Endothelial cell of umbilical vein (primary cell): ENCODE data around the gene SPRED1. TPM values are rescaled to one million over a fixed set of nuclear protein-coding genes. Genes with fewer than 3 reads are reported as not detected.

Source experiments
- BruUV-seq: library from RNA; stranded (reverse); fragments of 400-500 nt; replicated peaks from 2 replicates; lab custom pipeline; 2021; lab: Mats Ljungman, UMichigan
- CTCF ChIA-PET: fragments of 300-600, 350-600 bp; sonication (Branson Sonifier 250); formaldehyde crosslinking; loops from one replicate; lab custom pipeline; 2021; ENCODE audit warnings: antibody characterized with exemption, inconsistent platforms; lab: Charles Lee
- POLR2A ChIA-PET: fragments of 300-600, 350-600 bp; sonication (Branson Sonifier 250); formaldehyde crosslinking; loops from one replicate; lab custom pipeline; 2021; ENCODE audit warnings: antibody characterized with exemption, inconsistent platforms; lab: Charles Lee
- DNase-seq: peaks from one replicate; pipeline ENCODE4 v3.0.0-alpha.2; 2011; ENCODE audit warnings: low read depth, low spot score
- FAIRE-seq: peaks from 2 replicates; lab custom pipeline; 2011; peaks lifted over from hg19 to GRCh38; lab: Jason Lieb, UNC
- H2AFZ ChIP-seq: 2 replicates; pipeline ENCODE4 v1.6.0; 2012; ENCODE audit warnings: low read depth, low read length, control low read depth, inconsistent platforms
- H3K27ac ChIP-seq: 2 replicates; pipeline ENCODE4 v1.5.1; 2011; ENCODE audit warnings: low read depth, mild to moderate bottlenecking, control low read depth, low read length, moderate library complexity; ENCODE audit not compliant: insufficient read depth
- H3K27me3 ChIP-seq, 2 experiments: 2 replicates each; pipeline versions ENCODE4 v1.6.0 to v1.6.1; 2011; ENCODE audit warnings: low read length in 2 of 2, mixed read lengths in 1 of 2; ENCODE audit not compliant: control insufficient read depth in 2 of 2, insufficient read depth in 2 of 2
- H3K36me3 ChIP-seq, 2 experiments: 2 replicates in 1 of 2; 3 replicates in 1 of 2; pipeline ENCODE4 v1.5.1; 2011; ENCODE audit warnings: low read length in 2 of 2, mild to moderate bottlenecking in 1 of 2, moderate library complexity in 1 of 2; ENCODE audit not compliant: control insufficient read depth in 2 of 2, insufficient read depth in 2 of 2; ENCODE audit errors: extremely low read depth in 1 of 2
- H3K4me1 ChIP-seq: 3 replicates; pipeline ENCODE4 v1.5.1; 2011; ENCODE audit warnings: mild to moderate bottlenecking, low read length; ENCODE audit not compliant: control insufficient read depth, insufficient read depth; ENCODE audit errors: extremely low read depth
- H3K4me2 ChIP-seq: 2 replicates; pipeline ENCODE4 v1.6.1; 2011; ENCODE audit warnings: low read length, control low read depth, mixed read lengths; ENCODE audit not compliant: insufficient read depth
- H3K4me3 ChIP-seq, 3 experiments: fragments of 200-600 bp in 1 of 3; sonication (generic), shearing (Covaris generic) in 1 of 3; replicated peaks in 1 of 3; 2 replicates each; pipeline ENCODE4 v1.5.1; 2011 to 2016; ENCODE audit warnings: control low read depth in 3 of 3, low read length in 3 of 3, mild to moderate bottlenecking in 2 of 3, inconsistent platforms in 1 of 3, low read depth in 1 of 3, moderate library complexity in 1 of 3; ENCODE audit not compliant: insufficient read depth in 1 of 3
- H3K79me2 ChIP-seq: 2 replicates; pipeline ENCODE4 v1.6.0; 2012; ENCODE audit warnings: low read length, inconsistent platforms; ENCODE audit not compliant: control insufficient read depth, insufficient read depth
- H3K9ac ChIP-seq: replicated peaks from 2 replicates; pipeline ENCODE3; 2011; ENCODE audit warnings: low read length, control low read depth; ENCODE audit not compliant: insufficient read depth; ENCODE audit errors: extremely low read depth
- H3K9me1 ChIP-seq: replicated peaks from 3 replicates; pipeline ENCODE4 v1.6.0; 2011; ENCODE audit warnings: mild to moderate bottlenecking, low read length; ENCODE audit not compliant: control insufficient read depth, insufficient read depth; ENCODE audit errors: extremely low read depth
- H3K9me3 ChIP-seq: replicated peaks from 2 replicates; pipeline ENCODE4 v1.5.1; 2012; ENCODE audit warnings: low read length, inconsistent platforms; ENCODE audit not compliant: control insufficient read depth, insufficient read depth
- H4K20me1 ChIP-seq: replicated peaks from 2 replicates; pipeline ENCODE3; 2011; ENCODE audit warnings: mild to moderate bottlenecking, low read length; ENCODE audit not compliant: control insufficient read depth, insufficient read depth; ENCODE audit errors: extremely low read depth
- CTCF ChIP-seq, 2 donors: IDR thresholded peaks; 1 replicate in 1 of 2; 2 replicates in 1 of 2; pipeline ENCODE4 v1.5.1; 2011; ENCODE audit warnings: low read length in 2 of 2, mild to moderate bottlenecking in 2 of 2, moderate library complexity in 2 of 2, control low read depth in 1 of 2, inconsistent platforms in 1 of 2, low read depth in 1 of 2; ENCODE audit not compliant: insufficient read depth in 1 of 2; ENCODE audit errors: extremely low read depth in 1 of 2
- EZH2 ChIP-seq: IDR thresholded peaks from 2 replicates; pipeline ENCODE4 v1.6.1; 2012; ENCODE audit warnings: borderline replicate concordance, low read depth, mild to moderate bottlenecking, moderate library complexity, low read length, inconsistent platforms; ENCODE audit not compliant: severe bottlenecking
- FOS ChIP-seq: IDR thresholded peaks from 2 replicates; pipeline ENCODE4 v1.6.1; 2011; ENCODE audit warnings: mild to moderate bottlenecking, low read length, moderate library complexity, borderline replicate concordance; ENCODE audit not compliant: insufficient read depth
- GATA2 ChIP-seq: IDR thresholded peaks from 2 replicates; pipeline ENCODE4 v1.7.0; 2011; ENCODE audit warnings: low read depth, mild to moderate bottlenecking, moderate library complexity, mixed read lengths, low read length; ENCODE audit not compliant: insufficient read length, insufficient read depth
- MYC ChIP-seq: IDR thresholded peaks from one replicate; pipeline ENCODE4 v1.6.1; 2011; ENCODE audit warnings: mild to moderate bottlenecking, low read depth, low read length
- POLR2A ChIP-seq: IDR thresholded peaks from 2 replicates; pipeline ENCODE4 v1.6.1; 2012; ENCODE audit warnings: low read depth, mild to moderate bottlenecking, control low read depth, low read length
- POLR2AphosphoS5 ChIP-seq: IDR thresholded peaks from 2 replicates; pipeline ENCODE4 v1.6.1; 2012; ENCODE audit warnings: low read depth, mild to moderate bottlenecking, control low read depth, low read length, moderate library complexity; ENCODE audit not compliant: insufficient read depth
- dilution Hi-C: fragments of 300-500 bp; cut with MboI; formaldehyde crosslinking; loops from one replicate; pipeline ENCODE4 v1.15.0; 2019; ENCODE audit warnings: low sequenced_read_pairs; ENCODE audit not compliant: extremely low pct_ligation_motif_present
- intact Hi-C: fragments of 100-400 bp; cut with micrococcal nuclease; formaldehyde crosslinking; loops from one replicate; pipeline ENCODE4 v1.10.0; 2022
- polyA plus RNA-seq, 4 experiments: library from polyadenylated mRNA; depleted of rRNA in 3 of 4; stranded (reverse) in 3 of 4; unstranded in 1 of 4; fragments of >200 nt; gene quantifications; 2 replicates each; pipeline versions ENCODE4 v1.2.1 to v1.2.3, GENCODE V29; 2011 to 2012; ENCODE audit warnings: missing spikeins in 1 of 4
- total RNA-seq: library from RNA; stranded (reverse); gene quantifications from 2 replicates; pipeline ENCODE4 v1.2.3, GENCODE V29; 2021

The SPRED1 gene
- total and polyA plus RNA-seq, 2 donors (not counting 3 experiments of a cell fraction or from before 2014, with no cell fraction given), result 1.3 to 10.7 TPM

- no peak overlapping the region for H3K27ac ChIP-seq
- CTCF ChIA-PET, result interaction anchor here (1.1 to 1.5 kb wide), 4 partner anchors 29 to 272 kb away, joined by 3 to 4 read pairs (median 4); no protein-coding TSS in a partner anchor
- no peak overlapping the region for H3K4me2 ChIP-seq
Measured at GRCh38 chr15:38267421-38268022, 14.9 kb downstream of the SPRED1 start.

More at GRCh38 chr15:38267421-38268022, 14.9 kb downstream of the SPRED1 start:
- DNase-seq (no peak), FAIRE-seq (no peak)
- no peaks in the 10 kb centered on the region for H3K36me3 ChIP-seq
- POLR2A ChIA-PET, result no interaction called here
- no peak overlapping the region for H2AFZ ChIP-seq
- peaks cover 96% of the 10 kb centered on the region for H3K79me2 ChIP-seq
- no peaks in the 10 kb centered on the region for H3K9me1 ChIP-seq
- H3K4me3 ChIP-seq, result no peak overlapping the region
- no peaks in the 10 kb centered on the region for H3K4me1 ChIP-seq
- dilution Hi-C loops, result no loop called here
- no peak overlapping the region for H3K9ac ChIP-seq
- no peaks in the 10 kb centered on the region for H4K20me1 ChIP-seq
- no peaks in the 10 kb centered on the region for H3K27me3 ChIP-seq
- H3K9me3 ChIP-seq, result no peaks in the 10 kb centered on the region
- intact Hi-C loops, result no loop called here
- no TSS peak for BruUV-seq
- TF ChIP-seq FOS (no peak), MYC (no peak), POLR2A (no peak), POLR2AphosphoS5 (no peak), EZH2 (no peak), CTCF (IDR thresholded peaks at IDR 0.05; ENCODE audit: extremely low read depth in 1 of 2, insufficient read depth in 1 of 2, low read depth in 1 of 2, low read length in 2 of 2) (no peak), GATA2 (no peak)
